Breast epithelium (tissue), 3 donors: ENCODE results near the gene DBF4.

Experiments
- POLR2A ChIP-seq: fragments of 450-650 bp; IDR thresholded peaks from one replicate; pipeline ENCODE4 v1.6.1; 2016; ENCODE audit warnings: antibody characterized with exemption, mild to moderate bottlenecking, moderate library complexity
- POLR2AphosphoS5 ChIP-seq, 3 donors: sonication (generic); formaldehyde crosslinking; IDR thresholded peaks; one replicate each; pipeline ENCODE4 v1.6.1; 2017; ENCODE audit warnings: antibody characterized with exemption in 3 of 3
- TF ChIP-seq, protein P1 (sequence below), 3 donors: fragments of 450-650 bp; IDR thresholded peaks; one replicate each; pipeline ENCODE4 v1.5.1; 2016 to 2017; ENCODE audit warnings: antibody characterized with exemption in 3 of 3, mild to moderate bottlenecking in 3 of 3, moderate library complexity in 3 of 3

DNA sequence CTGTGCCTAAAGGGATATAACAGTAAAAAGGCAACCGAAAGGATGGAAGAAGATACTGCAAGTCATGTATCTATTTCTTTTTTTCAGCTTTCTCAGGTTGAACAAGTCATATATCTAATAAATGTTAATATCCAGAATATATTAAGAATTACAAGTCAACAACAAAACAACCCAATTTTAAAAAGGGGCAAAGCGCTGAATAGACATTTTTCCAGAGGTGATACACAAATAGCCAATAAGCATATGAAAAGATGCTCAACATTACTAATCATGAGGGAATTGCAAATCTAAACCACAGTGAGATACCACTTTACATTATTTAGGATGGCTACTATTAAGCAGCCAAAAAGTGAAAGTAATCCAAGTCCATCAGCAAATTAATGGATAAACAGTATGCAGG is 23.0 kb downstream of the DBF4 start:
- TF ChIP-seq, protein P1, sequence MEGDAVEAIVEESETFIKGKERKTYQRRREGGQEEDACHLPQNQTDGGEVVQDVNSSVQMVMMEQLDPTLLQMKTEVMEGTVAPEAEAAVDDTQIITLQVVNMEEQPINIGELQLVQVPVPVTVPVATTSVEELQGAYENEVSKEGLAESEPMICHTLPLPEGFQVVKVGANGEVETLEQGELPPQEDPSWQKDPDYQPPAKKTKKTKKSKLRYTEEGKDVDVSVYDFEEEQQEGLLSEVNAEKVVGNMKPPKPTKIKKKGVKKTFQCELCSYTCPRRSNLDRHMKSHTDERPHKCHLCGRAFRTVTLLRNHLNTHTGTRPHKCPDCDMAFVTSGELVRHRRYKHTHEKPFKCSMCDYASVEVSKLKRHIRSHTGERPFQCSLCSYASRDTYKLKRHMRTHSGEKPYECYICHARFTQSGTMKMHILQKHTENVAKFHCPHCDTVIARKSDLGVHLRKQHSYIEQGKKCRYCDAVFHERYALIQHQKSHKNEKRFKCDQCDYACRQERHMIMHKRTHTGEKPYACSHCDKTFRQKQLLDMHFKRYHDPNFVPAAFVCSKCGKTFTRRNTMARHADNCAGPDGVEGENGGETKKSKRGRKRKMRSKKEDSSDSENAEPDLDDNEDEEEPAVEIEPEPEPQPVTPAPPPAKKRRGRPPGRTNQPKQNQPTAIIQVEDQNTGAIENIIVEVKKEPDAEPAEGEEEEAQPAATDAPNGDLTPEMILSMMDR (IDR thresholded peaks at IDR 0.05) = no peak
- TF ChIP-seq POLR2A = no peak
- TF ChIP-seq POLR2AphosphoS5 (IDR thresholded peaks at IDR 0.05) = no peak
